ENCODE data around the gene SNX8. TPM values are rescaled to one million over a fixed set of nuclear protein-coding genes. Genes with fewer than 3 reads are reported as not detected.

SNX8 gene
- total and polyA plus RNA-seq, 9 of the 15 experiments (the other 6 are each of a cell fraction or from before 2014, with no cell fraction given): 2.7 to 51.6 (median 16.9) TPM

GRCh38 chr7:2241580-2242540 lies 72.4 kb downstream of the SNX8 start, which contains the start of the genes MRM2 and NUDT1 (continued):
- TF ChIP-seq, protein P1, sequence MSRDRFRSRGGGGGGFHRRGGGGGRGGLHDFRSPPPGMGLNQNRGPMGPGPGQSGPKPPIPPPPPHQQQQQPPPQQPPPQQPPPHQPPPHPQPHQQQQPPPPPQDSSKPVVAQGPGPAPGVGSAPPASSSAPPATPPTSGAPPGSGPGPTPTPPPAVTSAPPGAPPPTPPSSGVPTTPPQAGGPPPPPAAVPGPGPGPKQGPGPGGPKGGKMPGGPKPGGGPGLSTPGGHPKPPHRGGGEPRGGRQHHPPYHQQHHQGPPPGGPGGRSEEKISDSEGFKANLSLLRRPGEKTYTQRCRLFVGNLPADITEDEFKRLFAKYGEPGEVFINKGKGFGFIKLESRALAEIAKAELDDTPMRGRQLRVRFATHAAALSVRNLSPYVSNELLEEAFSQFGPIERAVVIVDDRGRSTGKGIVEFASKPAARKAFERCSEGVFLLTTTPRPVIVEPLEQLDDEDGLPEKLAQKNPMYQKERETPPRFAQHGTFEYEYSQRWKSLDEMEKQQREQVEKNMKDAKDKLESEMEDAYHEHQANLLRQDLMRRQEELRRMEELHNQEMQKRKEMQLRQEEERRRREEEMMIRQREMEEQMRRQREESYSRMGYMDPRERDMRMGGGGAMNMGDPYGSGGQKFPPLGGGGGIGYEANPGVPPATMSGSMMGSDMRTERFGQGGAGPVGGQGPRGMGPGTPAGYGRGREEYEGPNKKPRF (IDR thresholded peaks at IDR 0.05; ENCODE audit: low read depth, low read length): no peak
- TF ChIP-seq MCM5 (IDR thresholded peaks at IDR 0.05; ENCODE audit: low read depth): no peak
- no peak for TF ChIP-seq ZNF778 (CRISPR knock-in tag; IDR thresholded peaks at IDR 0.05)
- 0 out of 2 replicates have a peak, but pooled peaks have one; percentile 17 for TF ChIP-seq SOX6 (IDR thresholded peaks at IDR 0.05)
- TF ChIP-seq ZNF24 (IDR thresholded peaks at IDR 0.05): no peak
- peak in 1 of 2 experiments; percentile 96; a peak in 2 of 4 replicates for TF ChIP-seq HDAC1 (IDR thresholded peaks at IDR 0.05)
- TF ChIP-seq, protein P2, sequence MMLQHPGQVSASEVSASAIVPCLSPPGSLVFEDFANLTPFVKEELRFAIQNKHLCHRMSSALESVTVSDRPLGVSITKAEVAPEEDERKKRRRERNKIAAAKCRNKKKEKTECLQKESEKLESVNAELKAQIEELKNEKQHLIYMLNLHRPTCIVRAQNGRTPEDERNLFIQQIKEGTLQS (IDR thresholded peaks at IDR 0.05): no peak
- TF ChIP-seq, protein P2 (CRISPR knock-in tag; conservative IDR thresholded peaks at IDR 0.05): no peak
- TF ChIP-seq, protein P3, sequence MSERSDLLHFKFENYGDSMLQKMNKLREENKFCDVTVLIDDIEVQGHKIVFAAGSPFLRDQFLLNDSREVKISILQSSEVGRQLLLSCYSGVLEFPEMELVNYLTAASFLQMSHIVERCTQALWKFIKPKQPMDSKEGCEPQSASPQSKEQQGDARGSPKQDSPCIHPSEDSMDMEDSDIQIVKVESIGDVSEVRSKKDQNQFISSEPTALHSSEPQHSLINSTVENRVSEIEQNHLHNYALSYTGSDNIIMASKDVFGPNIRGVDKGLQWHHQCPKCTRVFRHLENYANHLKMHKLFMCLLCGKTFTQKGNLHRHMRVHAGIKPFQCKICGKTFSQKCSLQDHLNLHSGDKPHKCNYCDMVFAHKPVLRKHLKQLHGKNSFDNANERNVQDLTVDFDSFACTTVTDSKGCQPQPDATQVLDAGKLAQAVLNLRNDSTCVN (CRISPR knock-in tag; IDR thresholded peaks at IDR 0.05): 0 out of 2 replicates have a peak, but pooled peaks have one; percentile 62
- no peak for TF ChIP-seq RBM25 (IDR thresholded peaks at IDR 0.05; ENCODE audit: low read depth, low read length, severe bottlenecking)
- peak; percentile 45; the same call in 1 of the 2 replicates for TF ChIP-seq L3MBTL2 (IDR thresholded peaks at IDR 0.05)
- peak; percentile 59; the same call in 1 of the 2 replicates for TF ChIP-seq LCOR (CRISPR knock-in tag; IDR thresholded peaks at IDR 0.05)
- TF ChIP-seq, protein P4, sequence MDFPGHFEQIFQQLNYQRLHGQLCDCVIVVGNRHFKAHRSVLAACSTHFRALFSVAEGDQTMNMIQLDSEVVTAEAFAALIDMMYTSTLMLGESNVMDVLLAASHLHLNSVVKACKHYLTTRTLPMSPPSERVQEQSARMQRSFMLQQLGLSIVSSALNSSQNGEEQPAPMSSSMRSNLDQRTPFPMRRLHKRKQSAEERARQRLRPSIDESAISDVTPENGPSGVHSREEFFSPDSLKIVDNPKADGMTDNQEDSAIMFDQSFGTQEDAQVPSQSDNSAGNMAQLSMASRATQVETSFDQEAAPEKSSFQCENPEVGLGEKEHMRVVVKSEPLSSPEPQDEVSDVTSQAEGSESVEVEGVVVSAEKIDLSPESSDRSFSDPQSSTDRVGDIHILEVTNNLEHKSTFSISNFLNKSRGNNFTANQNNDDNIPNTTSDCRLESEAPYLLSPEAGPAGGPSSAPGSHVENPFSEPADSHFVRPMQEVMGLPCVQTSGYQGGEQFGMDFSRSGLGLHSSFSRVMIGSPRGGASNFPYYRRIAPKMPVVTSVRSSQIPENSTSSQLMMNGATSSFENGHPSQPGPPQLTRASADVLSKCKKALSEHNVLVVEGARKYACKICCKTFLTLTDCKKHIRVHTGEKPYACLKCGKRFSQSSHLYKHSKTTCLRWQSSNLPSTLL (IDR thresholded peaks at IDR 0.05): no peak
- TF ChIP-seq ZNF431 (CRISPR knock-in tag; IDR thresholded peaks at IDR 0.05): 0 out of 2 replicates have a peak, but pooled peaks have one; percentile 22
- TF ChIP-seq, protein P5, sequence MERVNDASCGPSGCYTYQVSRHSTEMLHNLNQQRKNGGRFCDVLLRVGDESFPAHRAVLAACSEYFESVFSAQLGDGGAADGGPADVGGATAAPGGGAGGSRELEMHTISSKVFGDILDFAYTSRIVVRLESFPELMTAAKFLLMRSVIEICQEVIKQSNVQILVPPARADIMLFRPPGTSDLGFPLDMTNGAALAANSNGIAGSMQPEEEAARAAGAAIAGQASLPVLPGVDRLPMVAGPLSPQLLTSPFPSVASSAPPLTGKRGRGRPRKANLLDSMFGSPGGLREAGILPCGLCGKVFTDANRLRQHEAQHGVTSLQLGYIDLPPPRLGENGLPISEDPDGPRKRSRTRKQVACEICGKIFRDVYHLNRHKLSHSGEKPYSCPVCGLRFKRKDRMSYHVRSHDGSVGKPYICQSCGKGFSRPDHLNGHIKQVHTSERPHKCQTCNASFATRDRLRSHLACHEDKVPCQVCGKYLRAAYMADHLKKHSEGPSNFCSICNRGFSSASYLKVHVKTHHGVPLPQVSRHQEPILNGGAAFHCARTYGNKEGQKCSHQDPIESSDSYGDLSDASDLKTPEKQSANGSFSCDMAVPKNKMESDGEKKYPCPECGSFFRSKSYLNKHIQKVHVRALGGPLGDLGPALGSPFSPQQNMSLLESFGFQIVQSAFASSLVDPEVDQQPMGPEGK (CRISPR knock-in tag; IDR thresholded peaks at IDR 0.05; ENCODE audit: borderline replicate concordance): no peak
- TF ChIP-seq SMARCE1 (IDR thresholded peaks at IDR 0.05): no peak
- TF ChIP-seq SPI1 (IDR thresholded peaks at IDR 0.05; ENCODE audit: borderline replicate concordance, low read depth, low read length): 0 out of 2 replicates have a peak, but pooled peaks have one; percentile 14
- TF ChIP-seq EWSR1 (IDR thresholded peaks at IDR 0.05; ENCODE audit: borderline replicate concordance, low read depth, partially characterized antibody): no peak

All from K562 (cell line).